Epithelial cell of proximal tubule (primary cell): ENCODE data around the gene CTSK. TPM values are rescaled to one million over a fixed set of nuclear protein-coding genes. Genes with fewer than 3 reads are reported as not detected.
A peak's percentile ranks its signal among the peaks of the same experiment; 100 is the strongest.

ENCODE experiments used
- DNase-seq: peaks from one replicate; pipeline ENCODE4 v3.0.0-alpha.2; 2011; ENCODE audit warnings: low read depth
- H3K4me3 ChIP-seq: 2 replicates; pipeline ENCODE4 v1.5.1; 2011; ENCODE audit warnings: low read depth, mild to moderate bottlenecking, low read length
- CTCF ChIP-seq: conservative IDR thresholded peaks from 2 replicates; pipeline ENCODE4 v1.5.1; 2012; ENCODE audit warnings: low read depth, mild to moderate bottlenecking, low read length
- total RNA-seq: library from RNA; depleted of rRNA; stranded (reverse); fragments of >200 nt; gene quantifications from 2 replicates; pipeline ENCODE4 v1.2.3, GENCODE V29; 2015

The CTSK gene
- total RNA-seq, 1 donor from 2014 or later = 2.0 TPM

- no peak overlapping the region for H3K4me3 ChIP-seq
- DNase-seq = no peak
- TF ChIP-seq CTCF = peak; percentile 87
Measured at GRCh38 chr1:150813028-150813707, 5.1 kb upstream of the CTSK start.

- H3K4me3 ChIP-seq = no peak overlapping the region
- no peak for DNase-seq
- TF ChIP-seq CTCF = no peak
Measured at GRCh38 chr1:150810958-150811659, 3.0 kb upstream of the CTSK start.

GRCh38 chr1:150809651-150810050 is 1.6 kb upstream of the CTSK start:
- no peak for DNase-seq
- TF ChIP-seq CTCF = no peak
- no peak overlapping the region for H3K4me3 ChIP-seq

GRCh38 chr1:150808846-150809245 is 786 bp upstream of the CTSK start:
- DNase-seq = no peak
- H3K4me3 ChIP-seq = no peak overlapping the region
- no peak for TF ChIP-seq CTCF

GRCh38 chr1:150807249-150808023 is 624 bp downstream of the CTSK start:
- no peak for DNase-seq
- H3K4me3 ChIP-seq = no peak overlapping the region
- no peak for TF ChIP-seq CTCF

- no peak for TF ChIP-seq CTCF
- DNase-seq = no peak
- H3K4me3 ChIP-seq = no peak overlapping the region
Measured at GRCh38 chr1:150805899-150806298, 2.2 kb downstream of the CTSK start.
